ENCODE measurements around the gene MAPK9. TPM values are rescaled to one million over a fixed set of nuclear protein-coding genes. Genes with fewer than 3 reads are reported as not detected.

The MAPK9 gene
- total RNA-seq, 1 experiment from 2014 or later = 54.0 TPM

DNA sequence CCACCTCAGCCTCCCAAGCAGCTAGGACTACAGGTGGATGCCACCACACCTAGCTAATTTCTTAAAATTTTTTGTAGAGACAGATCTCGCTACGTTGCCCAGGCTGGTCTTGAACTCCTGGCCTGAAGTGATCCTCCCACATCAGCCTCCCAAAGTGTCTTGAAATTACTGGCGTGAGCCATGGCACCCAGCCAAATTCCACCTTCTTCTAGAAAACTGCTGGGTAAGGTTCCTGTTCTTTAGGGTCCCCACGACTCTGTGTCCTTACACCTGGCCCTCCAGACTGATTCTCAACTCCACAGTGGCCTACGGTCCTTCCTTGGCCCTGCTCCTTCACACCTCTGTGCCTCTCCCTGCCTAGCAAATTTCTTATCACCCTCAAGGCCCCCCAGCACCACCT lies 1.9 kb downstream of the MAPK9 start:
- DNase-seq = no peak
- ChIA-PET POLR2A (ENCODE audit: unreplicated experiment) (interaction anchor here (0.7 to 0.8 kb wide), 2 partner anchors 55 to 605 kb away, joined by 3 to 5 read pairs; no protein-coding TSS in a partner anchor), CTCF (interaction anchor here (1.0 to 1.4 kb wide), 4 partner anchors 12 to 41 kb away, joined by 3 to 6 read pairs (median 4); no protein-coding TSS in a partner anchor)
- Histone ChIP-seq H3K27ac (no peak overlapping the region), H3K79me2 (ENCODE audit: low read depth) (peaks cover 43% of the 10 kb centered on the region), H3F3A (ENCODE audit: insufficient read depth, low read depth) (peaks cover 11% of the 10 kb centered on the region; the same call in 1 of the 2 replicates), H3K36me3 (ENCODE audit: low read depth) (peaks cover 4% of the 10 kb centered on the region; the same call in 1 of the 2 replicates), H3K4me3 (no peak overlapping the region), H3K27me3 (ENCODE audit: insufficient read depth, low read depth) (no peaks in the 10 kb centered on the region), H4K20me1 (ENCODE audit: insufficient read depth) (no peaks in the 10 kb centered on the region), H3K4me1 (replicated peaks; ENCODE audit: insufficient read depth) (peaks cover 22% of the 10 kb centered on the region), H3K4me2 (peak overlapping the region; percentile 18; the same call in 1 of the 2 replicates), H3K9me2 (ENCODE audit: insufficient read depth) (no peaks in the 10 kb centered on the region), H2AFZ (no peak overlapping the region), H3K9me3 (ENCODE audit: insufficient read depth, low read depth) (no peaks in the 10 kb centered on the region)
- TF ChIP-seq, protein P1, sequence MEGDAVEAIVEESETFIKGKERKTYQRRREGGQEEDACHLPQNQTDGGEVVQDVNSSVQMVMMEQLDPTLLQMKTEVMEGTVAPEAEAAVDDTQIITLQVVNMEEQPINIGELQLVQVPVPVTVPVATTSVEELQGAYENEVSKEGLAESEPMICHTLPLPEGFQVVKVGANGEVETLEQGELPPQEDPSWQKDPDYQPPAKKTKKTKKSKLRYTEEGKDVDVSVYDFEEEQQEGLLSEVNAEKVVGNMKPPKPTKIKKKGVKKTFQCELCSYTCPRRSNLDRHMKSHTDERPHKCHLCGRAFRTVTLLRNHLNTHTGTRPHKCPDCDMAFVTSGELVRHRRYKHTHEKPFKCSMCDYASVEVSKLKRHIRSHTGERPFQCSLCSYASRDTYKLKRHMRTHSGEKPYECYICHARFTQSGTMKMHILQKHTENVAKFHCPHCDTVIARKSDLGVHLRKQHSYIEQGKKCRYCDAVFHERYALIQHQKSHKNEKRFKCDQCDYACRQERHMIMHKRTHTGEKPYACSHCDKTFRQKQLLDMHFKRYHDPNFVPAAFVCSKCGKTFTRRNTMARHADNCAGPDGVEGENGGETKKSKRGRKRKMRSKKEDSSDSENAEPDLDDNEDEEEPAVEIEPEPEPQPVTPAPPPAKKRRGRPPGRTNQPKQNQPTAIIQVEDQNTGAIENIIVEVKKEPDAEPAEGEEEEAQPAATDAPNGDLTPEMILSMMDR (conservative IDR thresholded peaks at IDR 0.05) = no peak
- TF ChIP-seq EZH2 (IDR thresholded peaks at IDR 0.05; ENCODE audit: low read depth) = no peak
- BruUV-seq (replicated peaks) = no TSS peak
- intact Hi-C loops (cut with micrococcal nuclease; ENCODE audit: unreplicated experiment) = loop anchor here (5.0 kb wide), 1 partner anchor 163 kb away; no protein-coding TSS in a partner anchor

- POLR2A ChIA-PET (ENCODE audit: unreplicated experiment) = interaction anchor here (0.6 to 0.8 kb wide), 4 partner anchors 12 to 317 kb away, joined by 3 to 5 read pairs (median 4); no protein-coding TSS in a partner anchor
- no TSS peak for BruUV-seq (replicated peaks)
These were observed 2.5 kb downstream of the MAPK9 start for GRCh38 chr5:180289433-180289832.

GRCh38 chr5:180287868-180288267 lies 4.0 kb downstream of the MAPK9 start:
- intact Hi-C loops (cut with micrococcal nuclease; ENCODE audit: unreplicated experiment) = no loop called here
- no peaks in the 10 kb centered on the region for H3K9me2 ChIP-seq (ENCODE audit: insufficient read depth)
- no peak for TF ChIP-seq EZH2 (IDR thresholded peaks at IDR 0.05; ENCODE audit: low read depth)
- TF ChIP-seq, protein P1 (conservative IDR thresholded peaks at IDR 0.05) = no peak
- H3K9me3 ChIP-seq (ENCODE audit: insufficient read depth, low read depth) = no peaks in the 10 kb centered on the region
- peaks cover 19% of the 10 kb centered on the region for H3K4me1 ChIP-seq (replicated peaks; ENCODE audit: insufficient read depth)
- ChIA-PET POLR2A (ENCODE audit: unreplicated experiment) (no interaction called here), CTCF (no interaction called here)
- no peak overlapping the region for H3K4me3 ChIP-seq
- H2AFZ ChIP-seq = no peak overlapping the region
- H3K79me2 ChIP-seq (ENCODE audit: low read depth) = peaks cover 50% of the 10 kb centered on the region
- H4K20me1 ChIP-seq (ENCODE audit: insufficient read depth) = no peaks in the 10 kb centered on the region
- H3F3A ChIP-seq (ENCODE audit: insufficient read depth, low read depth) = 0 out of 2 replicates have a peak, but pooled peaks cover 8% of the 10 kb centered on the region
- H3K4me2 ChIP-seq = no peak overlapping the region
- H3K27me3 ChIP-seq (ENCODE audit: insufficient read depth, low read depth) = no peaks in the 10 kb centered on the region
- H3K36me3 ChIP-seq (ENCODE audit: low read depth) = peaks cover 8% of the 10 kb centered on the region
- H3K27ac ChIP-seq = no peak overlapping the region
- DNase-seq = no peak
- no TSS peak for BruUV-seq (replicated peaks)

More at GRCh38 chr5:180289433-180289832, 2.5 kb downstream of the MAPK9 start:
- Histone ChIP-seq H2AFZ (no peak overlapping the region), H3K36me3 (ENCODE audit: low read depth) (peaks cover 8% of the 10 kb centered on the region), H4K20me1 (ENCODE audit: insufficient read depth) (no peaks in the 10 kb centered on the region), H3K9me3 (ENCODE audit: insufficient read depth, low read depth) (no peaks in the 10 kb centered on the region), H3K9me2 (ENCODE audit: insufficient read depth) (no peaks in the 10 kb centered on the region), H3K27me3 (ENCODE audit: insufficient read depth, low read depth) (no peaks in the 10 kb centered on the region), H3K4me1 (replicated peaks; ENCODE audit: insufficient read depth) (peaks cover 22% of the 10 kb centered on the region), H3K79me2 (ENCODE audit: low read depth) (peaks cover 48% of the 10 kb centered on the region), H3K4me2 (peak overlapping the region; percentile 18; the same call in 1 of the 2 replicates), H3F3A (ENCODE audit: insufficient read depth, low read depth) (peaks cover 11% of the 10 kb centered on the region; the same call in 1 of the 2 replicates), H3K27ac (no peak overlapping the region), H3K4me3 (no peak overlapping the region)
- CTCF ChIA-PET = interaction anchor here (0.6 to 1.1 kb wide), 4 partner anchors 12 to 41 kb away, joined by 3 to 6 read pairs (median 3); no protein-coding TSS in a partner anchor
- intact Hi-C loops (cut with micrococcal nuclease; ENCODE audit: unreplicated experiment) = no loop called here
- TF ChIP-seq, protein P1 (conservative IDR thresholded peaks at IDR 0.05) = no peak
- TF ChIP-seq EZH2 (IDR thresholded peaks at IDR 0.05; ENCODE audit: low read depth) = no peak
- DNase-seq = peak; percentile 74 to 80
